Testis (tissue), 3 donors: ENCODE results near the gene SPAG17. TPM values are rescaled to one million over a fixed set of nuclear protein-coding genes. Genes with fewer than 3 reads are reported as not detected.

Experiments
- DNase-seq: peaks from one replicate; pipeline ENCODE4 v3.0.0-alpha.2; 2019
- H3K27ac ChIP-seq, 2 donors: fragments of 200-600 bp; sonication (generic); one replicate each; pipeline ENCODE4 v1.5.1; 2019
- H3K27me3 ChIP-seq: fragments of 200-600 bp; sonication (generic); one replicate; pipeline ENCODE4 v1.5.1; 2019
- H3K36me3 ChIP-seq: fragments of 200-600 bp; sonication (generic); one replicate; pipeline ENCODE4 v1.5.1; 2017; ENCODE audit warnings: low read depth; ENCODE audit errors: missing control alignments
- H3K4me1 ChIP-seq: fragments of 200-600 bp; sonication (generic); one replicate; pipeline ENCODE4 v1.5.1; 2019
- H3K4me3 ChIP-seq, 2 donors: fragments of 200-600 bp; sonication (generic); one replicate each; pipeline ENCODE4 v1.5.1; 2017 to 2019
- H3K9me3 ChIP-seq: fragments of 200-600 bp; sonication (generic); one replicate; pipeline ENCODE4 v1.5.1; 2017
- POLR2A ChIP-seq: fragments of 450-650 bp; IDR thresholded peaks from one replicate; pipeline ENCODE4 v1.6.1; 2017; ENCODE audit warnings: antibody characterized with exemption, mild to moderate bottlenecking, moderate library complexity
- WGBS, 2 donors: methylation state at CpG; one replicate each; pipeline ENCODE4 v1.1.5; 2018; 5-methylcytosine and 5-hydroxymethylcytosine counted together
- intact Hi-C: fragments of 100-400 bp; cut with DNase I; formaldehyde crosslinking; loops from one replicate; pipeline ENCODE4 v1.15.1; 2023; ENCODE audit warnings: low total_unique reads
- polyA plus RNA-seq: library from polyadenylated mRNA; stranded (reverse); fragments of 350-450 nt; fragmentation: Illumina TruSeq; extraction: RNeasy Lipid Tissue Mini Kit (QIAGEN cat#74804); gene quantifications from one replicate; pipeline ENCODE4 v1.2.3, GENCODE V29; 2014; ENCODE audit warnings: low read depth, low replicate concordance; ENCODE audit not compliant: insufficient read depth
- total RNA-seq, 2 donors: library from RNA; depleted of rRNA; stranded (reverse); fragments of >200 nt; gene quantifications; one replicate each; pipeline ENCODE4 v1.2.3, GENCODE V29; 2016
- TF ChIP-seq, protein P1 (sequence below), 3 experiments: fragments of 450-650 bp in 2 of 3; fragments of 200-600 bp in 1 of 3; sonication (generic) in 1 of 3; IDR thresholded peaks; one replicate each; pipeline ENCODE4 v1.5.1; 2016 to 2019; ENCODE audit warnings: antibody characterized with exemption in 3 of 3, mild to moderate bottlenecking in 2 of 3, moderate library complexity in 1 of 3

Gene SPAG17
- total and polyA plus RNA-seq, 3 donors from 2014 or later = 34.6 to 95.7 (median 38.7) TPM

GRCh38 chr1:117932576-117932975 is 252.5 kb downstream of the SPAG17 start:
- 82 to 90% methylated on average over 4 of the region's 4 CpGs for WGBS, 2 donors
- H3K36me3 ChIP-seq = no peaks in the 10 kb centered on the region
- H3K4me1 ChIP-seq = peaks cover 13% of the 10 kb centered on the region
- H3K4me3 ChIP-seq = no peak overlapping the region
- H3K9me3 ChIP-seq = no peaks in the 10 kb centered on the region
- H3K27ac ChIP-seq = no peak overlapping the region
- DNase-seq = no peak
- intact Hi-C loops = no loop called here
- TF ChIP-seq POLR2A = no peak
- TF ChIP-seq, protein P1, sequence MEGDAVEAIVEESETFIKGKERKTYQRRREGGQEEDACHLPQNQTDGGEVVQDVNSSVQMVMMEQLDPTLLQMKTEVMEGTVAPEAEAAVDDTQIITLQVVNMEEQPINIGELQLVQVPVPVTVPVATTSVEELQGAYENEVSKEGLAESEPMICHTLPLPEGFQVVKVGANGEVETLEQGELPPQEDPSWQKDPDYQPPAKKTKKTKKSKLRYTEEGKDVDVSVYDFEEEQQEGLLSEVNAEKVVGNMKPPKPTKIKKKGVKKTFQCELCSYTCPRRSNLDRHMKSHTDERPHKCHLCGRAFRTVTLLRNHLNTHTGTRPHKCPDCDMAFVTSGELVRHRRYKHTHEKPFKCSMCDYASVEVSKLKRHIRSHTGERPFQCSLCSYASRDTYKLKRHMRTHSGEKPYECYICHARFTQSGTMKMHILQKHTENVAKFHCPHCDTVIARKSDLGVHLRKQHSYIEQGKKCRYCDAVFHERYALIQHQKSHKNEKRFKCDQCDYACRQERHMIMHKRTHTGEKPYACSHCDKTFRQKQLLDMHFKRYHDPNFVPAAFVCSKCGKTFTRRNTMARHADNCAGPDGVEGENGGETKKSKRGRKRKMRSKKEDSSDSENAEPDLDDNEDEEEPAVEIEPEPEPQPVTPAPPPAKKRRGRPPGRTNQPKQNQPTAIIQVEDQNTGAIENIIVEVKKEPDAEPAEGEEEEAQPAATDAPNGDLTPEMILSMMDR (IDR thresholded peaks at IDR 0.05) = no peak
- no peaks in the 10 kb centered on the region for H3K27me3 ChIP-seq

GRCh38 chr1:117930484-117930883 is 254.5 kb downstream of the SPAG17 start:
- no peaks in the 10 kb centered on the region for H3K36me3 ChIP-seq
- H3K27me3 ChIP-seq = no peaks in the 10 kb centered on the region
- no peak for DNase-seq
- 1 to 4% methylated on average over 6 of the region's 6 CpGs for WGBS, 2 donors
- peak overlapping the region in 1 of 2 donors; percentile 88 for H3K27ac ChIP-seq
- peaks cover 13% of the 10 kb centered on the region for H3K4me1 ChIP-seq
- H3K9me3 ChIP-seq = no peaks in the 10 kb centered on the region
- TF ChIP-seq, protein P1 (IDR thresholded peaks at IDR 0.05) = no peak
- TF ChIP-seq POLR2A = no peak
- peak overlapping the region; percentile 86 to 99 for H3K4me3 ChIP-seq
- intact Hi-C loops = no loop called here

GRCh38 chr1:117930173-117930447 is 254.9 kb downstream of the SPAG17 start:
- Histone ChIP-seq H3K9me3 (no peaks in the 10 kb centered on the region), H3K36me3 (no peaks in the 10 kb centered on the region), H3K27me3 (no peaks in the 10 kb centered on the region), H3K4me3 (peak overlapping the region; percentile 86 to 99), H3K27ac (peak overlapping the region in 1 of 2 donors; percentile 88), H3K4me1 (peaks cover 13% of the 10 kb centered on the region)
- WGBS, 2 donors = 0 to 1% methylated on average over 12 of the region's 12 CpGs
- TF ChIP-seq POLR2A = no peak
- TF ChIP-seq, protein P1 (IDR thresholded peaks at IDR 0.05) = no peak
- intact Hi-C loops = no loop called here
- no peak for DNase-seq

DNA sequence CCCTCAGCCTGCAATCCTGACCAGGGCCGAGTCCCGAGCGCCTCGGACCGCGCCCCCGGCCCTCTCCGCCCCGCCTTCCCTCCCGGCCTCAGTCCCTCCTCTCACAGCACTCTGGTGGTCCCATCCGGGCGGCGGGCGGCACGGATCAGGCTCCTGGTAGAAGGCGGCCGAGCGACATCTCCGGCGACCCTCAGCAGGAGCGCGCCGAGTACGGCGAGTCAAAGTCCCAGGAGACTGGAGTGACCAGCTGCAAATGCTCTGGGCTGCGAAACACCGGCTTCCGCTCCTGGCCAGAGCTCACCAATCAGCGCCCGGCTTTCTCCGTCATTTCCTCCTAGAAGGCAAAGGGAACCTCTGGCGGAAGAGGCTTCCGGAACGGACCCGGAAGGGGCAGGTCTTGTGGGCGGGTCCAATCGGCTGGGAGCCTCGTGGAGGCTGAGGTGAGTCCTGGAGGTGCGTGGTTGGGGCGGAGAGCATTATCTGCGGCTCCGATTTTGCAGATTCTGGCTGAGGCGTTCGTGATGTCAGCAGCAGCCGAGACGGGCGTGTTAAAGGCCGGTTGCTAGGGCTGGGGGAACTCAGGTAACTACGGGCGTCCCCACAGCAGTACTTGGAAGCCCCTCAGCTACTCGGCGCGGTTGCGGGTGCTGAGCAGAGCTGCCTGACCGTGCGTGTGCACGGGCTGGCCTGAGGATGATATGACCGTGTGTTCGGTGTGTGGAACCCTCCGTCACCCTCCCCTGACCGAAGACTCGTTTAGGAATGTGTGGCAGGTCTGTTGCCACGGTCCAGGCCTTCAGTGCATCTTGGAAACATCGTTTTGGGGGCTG is 255.5 kb downstream of the SPAG17 start, which contains the start of the genes GDAP2 and WDR3:
GDAP2 (minus strand) TSS at position 279 of the 830 bp plus-strand sequence. CDS start 9,264 bp downstream, outside the sequence.
WDR3 (plus strand) TSS at position 397 of the 830 bp plus-strand sequence. CDS start 3,581 bp downstream, outside the sequence.
- H3K4me3 ChIP-seq = peak within 1 kb of the TSS; percentile 86 to 99
- DNase-seq = peak; percentile 99
- no peaks in the 10 kb centered on the region for H3K9me3 ChIP-seq
- peak within 1 kb of the TSS; percentile 81 to 88 for H3K27ac ChIP-seq
- peak; percentile 16 for TF ChIP-seq POLR2A
- TF ChIP-seq, protein P1 (IDR thresholded peaks at IDR 0.05) = no peak
- peaks cover 13% of the 10 kb centered on the region for H3K4me1 ChIP-seq
- 0% methylated on average over 20 to 64 of the region's 64 CpGs for WGBS, 2 donors
- H3K36me3 ChIP-seq = no peaks in the 10 kb centered on the region
- H3K27me3 ChIP-seq = no peaks in the 10 kb centered on the region
- intact Hi-C loops = no loop called here
